Caco-2 (cell line): ENCODE results near the gene MED8. TPM values are rescaled to one million over a fixed set of nuclear protein-coding genes. Genes with fewer than 3 reads are reported as not detected.
A peak's percentile ranks its signal among the peaks of the same experiment; 100 is the strongest.

ENCODE experiments used
- BruUV-seq: library from RNA; stranded (reverse); fragments of 400-500 nt; replicated peaks from 2 replicates; lab custom pipeline; 2021; lab: Mats Ljungman, UMichigan
- CTCF ChIA-PET: fragments of 300-600 bp; sonication (Branson Sonifier 250); formaldehyde crosslinking; loops from one replicate; lab custom pipeline; 2022; ENCODE audit warnings: antibody characterized with exemption; lab: Charles Lee
- POLR2A ChIA-PET: fragments of 300-600 bp; sonication (Branson Sonifier 250); formaldehyde crosslinking; loops from one replicate; lab custom pipeline; 2022; ENCODE audit warnings: antibody characterized with exemption; lab: Charles Lee
- DNase-seq, 2 experiments: peaks; one replicate each; pipeline versions ENCODE4 v3.0.0 to v3.0.0-alpha.2; 2020 to 2022
- H3K27me3 ChIP-seq: replicated peaks from 2 replicates; pipeline ENCODE4 v1.6.0; 2011; ENCODE audit warnings: low read length; ENCODE audit not compliant: control insufficient read depth, insufficient read depth
- H3K36me3 ChIP-seq: 2 replicates; pipeline ENCODE4 v1.5.1; 2011; ENCODE audit warnings: low read length; ENCODE audit not compliant: control insufficient read depth, insufficient read depth
- H3K4me1 ChIP-seq: fragments of 250-450 bp; sonication (Bioruptor Pico); 2 replicates; pipeline ENCODE4 v1.5.1; 2020; ENCODE audit warnings: mild to moderate bottlenecking
- H3K4me3 ChIP-seq: 2 replicates; pipeline ENCODE4 v1.5.1; 2011; ENCODE audit warnings: low read depth, mild to moderate bottlenecking, control low read depth, low read length
- H3K9me3 ChIP-seq: fragments of 250-450 bp; sonication (Bioruptor Pico); 2 replicates; pipeline ENCODE4 v1.5.1; 2020; ENCODE audit warnings: mild to moderate bottlenecking, moderate library complexity
- H3K27ac Mint-ChIP-seq: one replicate; pipeline ENCODE4 v1.8.0; 2022; ENCODE audit warnings: mixed read lengths; ENCODE audit not compliant: unreplicated experiment
- H3K27me3 Mint-ChIP-seq: one replicate; pipeline ENCODE4 v1.8.0; 2022; ENCODE audit warnings: mixed read lengths; ENCODE audit not compliant: insufficient read depth, unreplicated experiment
- H3K36me3 Mint-ChIP-seq: one replicate; pipeline ENCODE4 v1.8.0; 2022; ENCODE audit warnings: mild to moderate bottlenecking, mixed read lengths; ENCODE audit not compliant: insufficient read depth, unreplicated experiment
- H3K4me1 Mint-ChIP-seq: one replicate; pipeline ENCODE4 v1.8.0; 2022; ENCODE audit warnings: low read depth, mixed read lengths; ENCODE audit not compliant: unreplicated experiment
- H3K4me3 Mint-ChIP-seq: one replicate; pipeline ENCODE4 v1.8.0; 2022; ENCODE audit warnings: mild to moderate bottlenecking, moderate library complexity, mixed read lengths; ENCODE audit not compliant: unreplicated experiment
- H3K9me3 Mint-ChIP-seq: one replicate; pipeline ENCODE4 v1.8.0; 2022; ENCODE audit warnings: mixed read lengths; ENCODE audit not compliant: unreplicated experiment
- intact Hi-C: fragments of 100-400 bp; cut with micrococcal nuclease; formaldehyde crosslinking; loops from one replicate; pipeline ENCODE4 v1.10.0; 2022; ENCODE audit not compliant: unreplicated experiment
- total RNA-seq: library from RNA; stranded (reverse); gene quantifications from 2 replicates; pipeline ENCODE4 v1.2.3, GENCODE V29; 2022
- TF ChIP-seq, protein P1 (sequence below), 2 experiments: fragments of 200-600 bp in 1 of 2; IDR thresholded peaks; 1 replicate in 1 of 2; 2 replicates in 1 of 2; pipeline versions ENCODE4 v1.5.1 to v1.8.0; 2011 to 2022; ENCODE audit warnings: antibody characterized with exemption in 1 of 2, control low read depth in 1 of 2, inconsistent platforms in 1 of 2, low read depth in 1 of 2, low read length in 1 of 2, mild to moderate bottlenecking in 1 of 2, moderate library complexity in 1 of 2; ENCODE audit not compliant: insufficient read depth in 1 of 2, severe bottlenecking in 1 of 2, unreplicated experiment in 1 of 2

Gene MED8
- total RNA-seq, 1 experiment from 2014 or later: 35.8 TPM

DNA sequence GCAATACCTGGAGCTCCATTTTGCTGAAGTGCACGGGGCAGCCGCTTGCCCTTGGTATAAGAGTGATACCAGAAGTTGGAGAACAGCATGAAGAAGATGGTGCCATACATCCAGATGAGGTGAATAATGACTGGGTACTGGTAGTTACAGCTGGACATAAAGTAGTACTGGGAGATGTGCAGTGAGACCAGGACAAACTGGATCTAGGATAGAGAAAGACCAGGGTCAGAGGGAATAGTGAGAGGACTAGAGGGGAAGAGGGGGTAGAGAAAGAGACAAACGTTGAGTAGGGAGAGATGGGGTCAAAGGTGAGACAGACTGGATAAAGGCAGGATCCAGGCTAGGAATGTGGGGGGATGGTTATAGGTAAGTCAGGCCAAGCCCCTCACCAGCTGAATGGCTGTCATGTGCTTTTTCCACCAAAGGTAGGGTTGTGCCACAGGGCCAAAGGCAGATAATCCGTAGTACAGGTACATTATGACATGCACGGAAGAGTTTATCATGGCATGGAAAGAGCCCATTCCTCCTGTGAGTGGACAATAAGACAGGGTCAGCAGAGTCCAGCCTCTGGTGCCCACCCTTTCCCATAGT, 25.6 kb downstream of the MED8 start:
- intact Hi-C loops: no loop called here
- H3K36me3 ChIP-seq: peaks cover 7% of the 10 kb centered on the region
- no peak overlapping the region for H3K4me3 ChIP-seq
- ChIA-PET CTCF (no interaction called here), POLR2A (interaction anchor here (0.6 to 0.7 kb wide), 2 partner anchors 25 to 212 kb away, joined by 3 to 5 read pairs; partner anchors contain the start of genes MED8 and SZT2)
- H3K4me3 Mint-ChIP-seq: no peak overlapping the region
- H3K4me1 Mint-ChIP-seq: peaks cover 48% of the 10 kb centered on the region
- H3K9me3 Mint-ChIP-seq: no peaks in the 10 kb centered on the region
- TSS peak; percentile 21 for BruUV-seq
- TF ChIP-seq, protein P1, sequence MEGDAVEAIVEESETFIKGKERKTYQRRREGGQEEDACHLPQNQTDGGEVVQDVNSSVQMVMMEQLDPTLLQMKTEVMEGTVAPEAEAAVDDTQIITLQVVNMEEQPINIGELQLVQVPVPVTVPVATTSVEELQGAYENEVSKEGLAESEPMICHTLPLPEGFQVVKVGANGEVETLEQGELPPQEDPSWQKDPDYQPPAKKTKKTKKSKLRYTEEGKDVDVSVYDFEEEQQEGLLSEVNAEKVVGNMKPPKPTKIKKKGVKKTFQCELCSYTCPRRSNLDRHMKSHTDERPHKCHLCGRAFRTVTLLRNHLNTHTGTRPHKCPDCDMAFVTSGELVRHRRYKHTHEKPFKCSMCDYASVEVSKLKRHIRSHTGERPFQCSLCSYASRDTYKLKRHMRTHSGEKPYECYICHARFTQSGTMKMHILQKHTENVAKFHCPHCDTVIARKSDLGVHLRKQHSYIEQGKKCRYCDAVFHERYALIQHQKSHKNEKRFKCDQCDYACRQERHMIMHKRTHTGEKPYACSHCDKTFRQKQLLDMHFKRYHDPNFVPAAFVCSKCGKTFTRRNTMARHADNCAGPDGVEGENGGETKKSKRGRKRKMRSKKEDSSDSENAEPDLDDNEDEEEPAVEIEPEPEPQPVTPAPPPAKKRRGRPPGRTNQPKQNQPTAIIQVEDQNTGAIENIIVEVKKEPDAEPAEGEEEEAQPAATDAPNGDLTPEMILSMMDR (IDR thresholded peaks at IDR 0.05; ENCODE audit: insufficient read depth in 1 of 2, low read depth in 1 of 2, low read length in 1 of 2, severe bottlenecking in 1 of 2, unreplicated experiment in 1 of 2): no peak
- no peaks in the 10 kb centered on the region for H3K27me3 Mint-ChIP-seq
- H3K4me1 ChIP-seq: peaks cover 45% of the 10 kb centered on the region
- no peaks in the 10 kb centered on the region for H3K27me3 ChIP-seq
- H3K9me3 ChIP-seq: no peaks in the 10 kb centered on the region
- peaks cover 70% of the 10 kb centered on the region for H3K36me3 Mint-ChIP-seq
- no peak for DNase-seq
- no peak overlapping the region for H3K27ac Mint-ChIP-seq

DNA sequence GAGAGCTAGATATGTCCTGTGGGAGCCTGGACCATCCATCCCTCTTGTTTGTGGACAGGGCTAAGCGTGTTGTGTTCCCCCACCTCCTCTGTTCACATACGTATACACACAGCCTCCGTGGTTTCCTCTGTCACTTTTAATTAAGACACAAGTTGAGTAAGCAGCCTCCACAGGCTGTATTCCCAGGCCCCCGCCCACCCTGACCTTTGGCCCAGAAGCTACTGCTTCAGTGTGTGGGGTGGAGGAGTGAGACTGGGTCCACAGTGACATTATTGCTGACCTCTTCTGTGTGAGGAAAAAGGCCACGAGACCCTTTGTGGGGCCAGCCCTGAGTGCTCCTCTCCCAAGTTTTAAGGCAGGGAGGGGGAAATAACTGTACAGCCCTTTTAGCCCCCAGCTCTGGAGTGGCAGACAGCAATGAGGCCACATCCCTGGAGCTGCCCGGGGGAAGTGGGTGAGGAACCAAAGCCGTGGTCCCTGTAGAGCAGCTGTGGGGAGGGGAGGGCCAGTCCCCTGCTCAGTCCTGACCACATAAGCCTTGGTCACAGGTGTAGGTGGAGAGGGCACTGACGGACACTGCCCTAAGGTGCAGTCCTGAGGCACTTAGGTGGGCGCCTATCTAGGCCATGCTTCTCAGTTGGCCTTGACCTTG, 26.2 kb downstream of the MED8 start:
- H3K4me1 Mint-ChIP-seq: peaks cover 48% of the 10 kb centered on the region
- H3K4me3 Mint-ChIP-seq: no peak overlapping the region
- H3K27me3 ChIP-seq: no peaks in the 10 kb centered on the region
- intact Hi-C loops: no loop called here
- ChIA-PET POLR2A (interaction anchor here (0.6 to 0.7 kb wide), 2 partner anchors 26 to 211 kb away, joined by 3 to 5 read pairs; partner anchors contain the start of genes MED8 and SZT2), CTCF (no interaction called here)
- H3K27ac Mint-ChIP-seq: peak overlapping the region; percentile 46
- DNase-seq: peak in 1 of 2 experiments; percentile 60
- TF ChIP-seq, protein P1 (IDR thresholded peaks at IDR 0.05; ENCODE audit: insufficient read depth in 1 of 2, low read depth in 1 of 2, low read length in 1 of 2, severe bottlenecking in 1 of 2, unreplicated experiment in 1 of 2): no peak
- no peaks in the 10 kb centered on the region for H3K9me3 ChIP-seq
- no peaks in the 10 kb centered on the region for H3K9me3 Mint-ChIP-seq
- peaks cover 7% of the 10 kb centered on the region for H3K36me3 ChIP-seq
- H3K27me3 Mint-ChIP-seq: no peaks in the 10 kb centered on the region
- BruUV-seq: no TSS peak
- H3K4me1 ChIP-seq: peaks cover 45% of the 10 kb centered on the region
- peaks cover 76% of the 10 kb centered on the region for H3K36me3 Mint-ChIP-seq
- H3K4me3 ChIP-seq: no peak overlapping the region

DNA sequence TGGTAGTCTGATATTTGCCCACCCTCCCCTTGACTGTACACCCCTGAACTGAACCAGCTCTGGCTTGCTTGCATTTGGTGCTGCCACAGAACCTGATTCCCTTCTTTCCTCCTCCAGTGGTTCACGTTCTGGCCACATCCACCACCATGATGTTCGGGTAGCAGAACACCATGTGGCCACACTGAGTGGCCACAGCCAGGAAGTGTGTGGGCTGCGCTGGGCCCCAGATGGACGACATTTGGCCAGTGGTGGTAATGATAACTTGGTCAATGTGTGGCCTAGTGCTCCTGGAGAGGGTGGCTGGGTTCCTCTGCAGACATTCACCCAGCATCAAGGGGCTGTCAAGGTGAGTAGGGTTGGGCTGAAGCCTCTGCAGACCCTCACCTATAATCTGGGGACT, 29.0 kb downstream of the MED8 start:
- no peak overlapping the region for H3K27ac Mint-ChIP-seq
- Histone ChIP-seq H3K9me3 (no peaks in the 10 kb centered on the region), H3K4me1 (peaks cover 40% of the 10 kb centered on the region), H3K36me3 (peaks cover 7% of the 10 kb centered on the region), H3K4me3 (no peak overlapping the region), H3K27me3 (no peaks in the 10 kb centered on the region)
- ChIA-PET CTCF (no interaction called here), POLR2A (no interaction called here)
- no TSS peak for BruUV-seq
- H3K4me3 Mint-ChIP-seq: peak overlapping the region; percentile 93
- DNase-seq: no peak
- H3K4me1 Mint-ChIP-seq: peaks cover 40% of the 10 kb centered on the region
- peaks cover 67% of the 10 kb centered on the region for H3K36me3 Mint-ChIP-seq
- TF ChIP-seq, protein P1 (IDR thresholded peaks at IDR 0.05; ENCODE audit: insufficient read depth in 1 of 2, low read depth in 1 of 2, low read length in 1 of 2, severe bottlenecking in 1 of 2, unreplicated experiment in 1 of 2): no peak
- no peaks in the 10 kb centered on the region for H3K27me3 Mint-ChIP-seq
- intact Hi-C loops: no loop called here
- no peaks in the 10 kb centered on the region for H3K9me3 Mint-ChIP-seq
